NB4 (cell line): ENCODE measurements around the gene TMEM170B.

Experiments used
- DNase-seq: peaks from one replicate; pipeline ENCODE4 v3.0.0; 2010; ENCODE audit warnings: low read depth
- H3K4me3 ChIP-seq: one replicate; pipeline ENCODE4 v1.5.1; 2011; ENCODE audit warnings: mild to moderate bottlenecking, low read depth, low read length, moderate library complexity
- MYC ChIP-seq: IDR thresholded peaks from 2 replicates; pipeline ENCODE4 v1.6.1; 2011; ENCODE audit warnings: low read depth, low read length
- POLR2A ChIP-seq: IDR thresholded peaks from 2 replicates; pipeline ENCODE4 v1.6.1; 2011; ENCODE audit warnings: mild to moderate bottlenecking; ENCODE audit not compliant: insufficient read length; ENCODE audit errors: extremely low read depth
- TF ChIP-seq, protein P1 (sequence below): IDR thresholded peaks from one replicate; pipeline ENCODE4 v1.5.1; 2012; ENCODE audit warnings: low read depth, low read length
- TF ChIP-seq, protein P2 (sequence below): IDR thresholded peaks from 2 replicates; pipeline ENCODE4 v1.6.1; 2011; ENCODE audit warnings: low read depth, low read length

The TMEM170B gene

DNA sequence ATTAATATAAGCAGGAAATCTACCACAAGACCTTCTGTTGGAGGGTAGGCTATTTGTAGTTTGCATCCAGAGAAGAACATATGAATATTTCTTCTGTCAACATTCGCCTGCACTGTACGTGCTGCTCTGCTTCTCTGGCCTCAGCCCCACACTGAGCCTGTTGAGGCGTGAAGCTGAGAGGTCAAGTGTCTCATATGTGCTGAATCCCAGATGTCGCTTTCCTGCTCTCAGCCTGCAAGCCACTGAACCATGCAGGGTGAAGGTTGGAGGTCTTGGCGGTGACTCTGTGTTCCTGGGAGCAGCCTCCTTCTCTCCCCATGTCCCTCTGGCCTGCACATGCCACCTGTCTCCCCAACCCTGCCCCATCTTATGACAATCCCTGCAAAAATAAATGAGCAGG lies 83.6 kb downstream of the TMEM170B start:
- TF ChIP-seq MYC (no peak), POLR2A (no peak)
- TF ChIP-seq, protein P1, sequence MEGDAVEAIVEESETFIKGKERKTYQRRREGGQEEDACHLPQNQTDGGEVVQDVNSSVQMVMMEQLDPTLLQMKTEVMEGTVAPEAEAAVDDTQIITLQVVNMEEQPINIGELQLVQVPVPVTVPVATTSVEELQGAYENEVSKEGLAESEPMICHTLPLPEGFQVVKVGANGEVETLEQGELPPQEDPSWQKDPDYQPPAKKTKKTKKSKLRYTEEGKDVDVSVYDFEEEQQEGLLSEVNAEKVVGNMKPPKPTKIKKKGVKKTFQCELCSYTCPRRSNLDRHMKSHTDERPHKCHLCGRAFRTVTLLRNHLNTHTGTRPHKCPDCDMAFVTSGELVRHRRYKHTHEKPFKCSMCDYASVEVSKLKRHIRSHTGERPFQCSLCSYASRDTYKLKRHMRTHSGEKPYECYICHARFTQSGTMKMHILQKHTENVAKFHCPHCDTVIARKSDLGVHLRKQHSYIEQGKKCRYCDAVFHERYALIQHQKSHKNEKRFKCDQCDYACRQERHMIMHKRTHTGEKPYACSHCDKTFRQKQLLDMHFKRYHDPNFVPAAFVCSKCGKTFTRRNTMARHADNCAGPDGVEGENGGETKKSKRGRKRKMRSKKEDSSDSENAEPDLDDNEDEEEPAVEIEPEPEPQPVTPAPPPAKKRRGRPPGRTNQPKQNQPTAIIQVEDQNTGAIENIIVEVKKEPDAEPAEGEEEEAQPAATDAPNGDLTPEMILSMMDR, result no peak
- TF ChIP-seq, protein P2, sequence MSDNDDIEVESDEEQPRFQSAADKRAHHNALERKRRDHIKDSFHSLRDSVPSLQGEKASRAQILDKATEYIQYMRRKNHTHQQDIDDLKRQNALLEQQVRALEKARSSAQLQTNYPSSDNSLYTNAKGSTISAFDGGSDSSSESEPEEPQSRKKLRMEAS, result no peak
- DNase-seq, result no peak
- H3K4me3 ChIP-seq, result no peak overlapping the region

DNA sequence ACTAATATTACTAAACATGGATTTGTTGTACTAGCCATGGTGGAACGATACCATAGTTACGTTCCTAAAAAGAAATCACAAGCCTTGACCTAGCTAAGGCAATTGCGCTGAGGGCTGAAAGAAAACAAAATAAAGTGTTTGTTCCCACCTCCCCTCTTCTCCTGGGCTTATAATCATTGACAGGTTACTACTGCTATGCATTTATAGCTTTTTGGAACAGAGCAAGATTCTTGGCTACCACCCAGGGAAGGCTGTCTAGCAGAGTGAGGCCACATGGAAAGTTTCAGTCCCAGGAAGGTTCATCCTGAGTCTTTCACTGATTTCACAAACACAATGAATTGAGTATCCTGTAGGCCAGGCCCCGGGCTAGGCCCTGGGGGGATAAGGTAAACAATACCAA lies 84.6 kb downstream of the TMEM170B start:
- DNase-seq, result no peak
- no peak for TF ChIP-seq POLR2A
- H3K4me3 ChIP-seq, result no peak overlapping the region

DNA sequence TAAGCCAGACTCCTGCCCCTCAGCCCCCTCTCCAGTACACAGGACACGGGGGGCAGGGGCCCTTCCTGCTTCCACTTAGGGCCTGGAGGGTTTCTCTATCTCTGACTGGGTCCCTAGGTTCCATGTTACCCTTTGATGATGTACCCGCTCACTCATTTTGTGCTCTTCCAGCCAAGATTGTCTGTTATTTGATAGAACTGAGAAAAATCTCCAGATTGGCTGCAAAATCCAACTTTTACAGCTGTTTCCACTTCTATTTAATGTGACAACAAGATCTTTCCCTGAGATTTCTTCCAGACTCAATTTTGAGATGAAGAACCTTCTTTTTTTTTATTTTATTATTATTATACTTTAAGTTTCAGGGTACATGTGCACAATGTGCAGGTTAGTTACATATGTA lies 85.7 kb downstream of the TMEM170B start:
- H3K4me3 ChIP-seq, result no peak overlapping the region
- TF ChIP-seq, protein P2, result no peak
- TF ChIP-seq MYC (no peak), POLR2A (no peak)
- TF ChIP-seq, protein P1, result no peak
- no peak for DNase-seq

DNA sequence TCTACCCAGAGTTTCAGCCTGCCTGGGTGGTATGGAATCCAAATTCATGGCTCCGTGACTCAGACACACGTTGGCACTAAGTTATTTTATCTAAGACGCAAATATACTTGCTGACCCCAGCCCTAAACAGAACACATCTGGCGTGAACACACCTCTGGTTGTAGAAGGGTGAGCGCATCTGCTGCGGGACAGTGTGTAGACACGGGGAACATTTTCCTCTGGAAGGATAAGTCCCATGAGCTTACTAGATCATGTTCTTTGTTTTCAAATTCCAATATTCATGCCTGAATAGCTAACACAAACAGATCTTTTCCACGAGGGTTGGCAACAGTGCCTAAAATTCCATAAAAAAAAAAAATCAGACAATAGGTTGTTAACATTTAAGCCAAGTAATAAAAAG lies 87.8 kb downstream of the TMEM170B start:
- no peak overlapping the region for H3K4me3 ChIP-seq
- DNase-seq, result no peak
- no peak for TF ChIP-seq POLR2A
- TF ChIP-seq, protein P2, result no peak
- TF ChIP-seq, protein P1, result no peak
- no peak for TF ChIP-seq MYC

DNA sequence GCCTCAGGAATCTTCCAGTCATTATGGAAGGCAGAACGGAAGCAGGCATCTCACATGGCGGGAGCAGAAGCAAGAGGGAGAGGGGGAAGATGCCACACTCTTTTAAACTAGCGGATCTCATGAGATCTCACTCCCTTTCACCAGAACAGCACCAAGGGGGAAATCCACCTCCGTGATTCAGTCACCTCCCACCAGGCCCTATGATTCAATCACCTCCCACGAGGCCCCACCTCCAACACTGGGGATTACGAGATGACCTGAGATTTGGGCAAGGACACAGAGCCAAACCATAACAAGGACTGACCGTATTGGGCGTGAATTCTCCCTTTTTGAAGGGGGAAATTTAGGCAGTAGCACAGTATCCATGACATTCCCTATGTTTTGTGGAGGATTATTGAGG lies 88.8 kb downstream of the TMEM170B start:
- DNase-seq, result no peak
- no peak overlapping the region for H3K4me3 ChIP-seq
- TF ChIP-seq POLR2A (no peak), MYC (no peak)
- TF ChIP-seq, protein P1, result no peak
- TF ChIP-seq, protein P2, result no peak

DNA sequence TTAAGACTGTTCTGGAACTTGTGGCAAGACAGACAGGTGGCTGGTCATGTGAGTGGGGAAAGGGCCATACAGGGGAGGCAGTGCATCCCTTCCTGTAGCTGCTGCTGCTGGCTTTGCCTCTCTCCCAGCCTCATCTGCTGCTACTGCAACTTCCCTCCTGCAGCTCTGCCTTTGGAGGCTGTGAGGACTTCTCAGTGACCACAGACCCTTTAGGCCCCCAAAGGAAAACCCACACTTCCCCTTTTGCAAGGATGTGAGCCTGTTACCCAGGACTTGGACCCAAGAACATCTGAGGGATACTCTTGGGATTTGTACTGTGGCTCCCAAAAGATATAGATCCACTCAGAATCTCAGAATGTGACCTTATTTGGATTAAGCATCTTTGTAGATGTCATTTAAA lies 91.0 kb downstream of the TMEM170B start:
- TF ChIP-seq, protein P1, result no peak
- TF ChIP-seq POLR2A (no peak), MYC (no peak)
- TF ChIP-seq, protein P2, result no peak
- DNase-seq, result peak; percentile 87
- H3K4me3 ChIP-seq, result no peak overlapping the region

DNA sequence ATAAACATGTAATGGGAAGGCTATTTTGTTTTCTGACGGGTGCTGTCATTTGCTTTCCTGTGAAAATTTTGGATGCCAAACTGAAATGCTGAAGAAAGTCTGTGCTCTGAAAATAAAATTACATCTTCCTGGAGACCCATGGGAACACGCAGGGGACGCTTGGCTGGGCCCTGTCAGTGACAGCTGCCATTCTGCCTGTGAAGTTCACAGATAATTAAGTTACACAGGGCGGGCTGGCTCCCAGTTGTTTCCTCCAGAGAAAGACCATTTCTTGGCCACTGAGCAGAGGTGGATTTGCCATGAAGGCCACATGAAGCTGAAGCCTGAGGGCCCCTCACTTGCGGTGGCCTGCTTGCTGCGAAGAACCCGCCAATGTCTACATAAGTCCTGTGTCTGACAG lies 93.5 kb downstream of the TMEM170B start:
- DNase-seq, result no peak
- H3K4me3 ChIP-seq, result no peak overlapping the region
- TF ChIP-seq, protein P2, result no peak
- TF ChIP-seq, protein P1, result no peak
- TF ChIP-seq POLR2A (no peak), MYC (no peak)
